K562 (cell line): ENCODE results near the gene RGS6. TPM values are rescaled to one million over a fixed set of nuclear protein-coding genes. Genes with fewer than 3 reads are reported as not detected.

ENCODE experiments used
- ATAC-seq: fragments of 200-7000 bp; cut with Tn5 transposase; 3 replicates; pipeline ENCODE4 v1.9.1; 2020; ENCODE audit warnings: moderate library complexity
- BruUV-seq: library from RNA; stranded (reverse); fragments of 400-500 nt; replicated peaks from 2 replicates; lab custom pipeline; 2021; lab: Mats Ljungman, UMichigan
- CTCF ChIA-PET: fragments of 300-600 bp; formaldehyde crosslinking; extraction: SDS; loops from one replicate; lab custom pipeline; 2021; ENCODE audit warnings: low intra/inter-chr PET ratio; lab: Yijun Ruan, JAX
- POLR2A ChIA-PET: fragments of 300-600, 350-650 bp; sonication (Branson Sonifier 250); formaldehyde crosslinking; extraction: SDS; loops from one replicate; lab custom pipeline; 2021; ENCODE audit warnings: antibody characterized with exemption, inconsistent platforms; lab: Yijun Ruan, JAX
- DNase-seq, 4 experiments: peaks; one replicate each; pipeline versions ENCODE4 v3.0.0 to v3.0.0-alpha.2; 2011 to 2018; ENCODE audit warnings: low spot score in 3 of 4, mixed read lengths in 3 of 4; ENCODE audit errors: extremely low read depth in 1 of 4
- FAIRE-seq: peaks from 2 replicates; lab custom pipeline; 2011; peaks lifted over from hg19 to GRCh38; lab: Jason Lieb, UNC
- H2AFZ ChIP-seq: 2 replicates; pipeline ENCODE4 v1.6.0; 2011; ENCODE audit warnings: low read depth, low read length, control low read depth, inconsistent platforms
- H3K27ac ChIP-seq: fragments of 200-600 bp; 3 replicates; pipeline ENCODE4 v1.8.0; 2011; ENCODE audit warnings: low read depth, mild to moderate bottlenecking, control low read depth, inconsistent platforms, low read length, moderate library complexity, mixed read lengths; ENCODE audit errors: extremely low read depth
- H3K27me3 ChIP-seq, 2 experiments: fragments of 300-600 bp in 1 of 2; 2 replicates in 1 of 2; 3 replicates in 1 of 2; pipeline versions ENCODE4 v1.6.0 to v1.8.0; 2011; ENCODE audit warnings: inconsistent platforms in 2 of 2, low read length in 2 of 2, mild to moderate bottlenecking in 1 of 2, mixed read lengths in 1 of 2, moderate library complexity in 1 of 2; ENCODE audit not compliant: control insufficient read depth in 2 of 2, insufficient read depth in 2 of 2
- H3K36me3 ChIP-seq: fragments of 300-600 bp; 3 replicates; pipeline ENCODE4 v1.8.0; 2011; ENCODE audit warnings: mild to moderate bottlenecking, low read length, inconsistent platforms; ENCODE audit not compliant: control insufficient read depth, insufficient read depth
- H3K4me1 ChIP-seq, 2 experiments: fragments of 200-600 bp in 1 of 2; replicated peaks in 1 of 2; 2 replicates in 1 of 2; 3 replicates in 1 of 2; pipeline versions ENCODE4 v1.5.1 to v1.8.0; 2011; ENCODE audit warnings: inconsistent platforms in 2 of 2, low read length in 2 of 2, mild to moderate bottlenecking in 1 of 2, mixed read lengths in 1 of 2, moderate library complexity in 1 of 2; ENCODE audit not compliant: control insufficient read depth in 2 of 2, insufficient read depth in 2 of 2
- H3K4me2 ChIP-seq: 2 replicates; pipeline ENCODE4 v1.6.1; 2011; ENCODE audit warnings: low read length, control low read depth, inconsistent platforms, mixed read lengths; ENCODE audit not compliant: insufficient read depth
- H3K4me3 ChIP-seq: fragments of 200-600 bp; sonication (generic), shearing (Covaris generic); 2 replicates; pipeline ENCODE4 v1.5.1; 2016; ENCODE audit warnings: control low read depth, inconsistent platforms
- H3K79me2 ChIP-seq: fragments of 200-600 bp; 3 replicates; pipeline ENCODE4 v1.8.0; 2011; ENCODE audit warnings: low read length, inconsistent platforms; ENCODE audit not compliant: control insufficient read depth, insufficient read depth
- H3K9ac ChIP-seq, 2 experiments: 2 replicates each; pipeline versions ENCODE4 v1.6.0 to v1.6.1; 2011; ENCODE audit warnings: low read depth in 2 of 2, low read length in 2 of 2, control low read depth in 1 of 2, inconsistent platforms in 1 of 2, mild to moderate bottlenecking in 1 of 2, mixed read lengths in 1 of 2; ENCODE audit not compliant: insufficient read depth in 1 of 2
- H3K9me1 ChIP-seq: one replicate; pipeline ENCODE4 v1.6.0; 2011; ENCODE audit warnings: inconsistent platforms, mild to moderate bottlenecking, low read length, moderate library complexity; ENCODE audit not compliant: control insufficient read depth, insufficient read depth
- H3K9me3 ChIP-seq: replicated peaks from 2 replicates; pipeline ENCODE4 v1.5.1; 2011; ENCODE audit warnings: low read depth, low read length, inconsistent platforms; ENCODE audit not compliant: control insufficient read depth, insufficient read depth
- H4K20me1 ChIP-seq: replicated peaks from 2 replicates; pipeline ENCODE4 v1.6.1; 2011; ENCODE audit warnings: low read length, inconsistent platforms, mixed read lengths; ENCODE audit not compliant: control insufficient read depth, insufficient read depth
- FOXJ3 ChIP-seq: sonication (generic); formaldehyde crosslinking; IDR thresholded peaks from 2 replicates; pipeline ENCODE4 v1.4.0; 2020; ENCODE audit warnings: mild to moderate bottlenecking, missing genetic modification reagents
- HINFP ChIP-seq: fragments of 450-650 bp; conservative IDR thresholded peaks from 2 replicates; pipeline ENCODE4 v1.6.1; 2016; ENCODE audit warnings: missing genetic modification characterization, low read depth, mild to moderate bottlenecking, control low read depth, missing compliant biosample characterization
- IRF2 ChIP-seq: sonication (generic); formaldehyde crosslinking; IDR thresholded peaks from 2 replicates; pipeline ENCODE4 v1.8.1; 2022; ENCODE audit warnings: mild to moderate bottlenecking, missing genetic modification reagents
- MAX ChIP-seq: sonication (generic); formaldehyde crosslinking; IDR thresholded peaks from 2 replicates; pipeline ENCODE4 v1.9.0; 2022; ENCODE audit warnings: mild to moderate bottlenecking, missing genetic modification reagents
- ZNF263 ChIP-seq: sonication (generic); formaldehyde crosslinking; IDR thresholded peaks from 2 replicates; pipeline ENCODE4 v1.8.0; 2022; ENCODE audit warnings: mild to moderate bottlenecking, missing genetic modification reagents, borderline replicate concordance
- ZNF384 ChIP-seq: IDR thresholded peaks from 2 replicates; pipeline ENCODE4 v1.6.1; 2012; ENCODE audit warnings: low read depth, low read length, improper control_type of control experiment
- WGBS: fragments of 100-300 bp; shearing (Covaris generic); methylation state at CpG from one replicate; pipeline ENCODE4 v1.1.6; 2016; ENCODE audit warnings: low coverage, mixed read lengths; ENCODE audit not compliant: insufficient coverage; ENCODE audit errors: missing lambda C conversion rate; 5-methylcytosine and 5-hydroxymethylcytosine counted together
- in situ Hi-C: fragments of 300-500 bp; cut with MboI; formaldehyde crosslinking; loops from 4 replicates; pipeline ENCODE4 v1.15.0; 2018; ENCODE audit warnings: inconsistent platforms, mixed read lengths
- intact Hi-C: fragments of 100-400 bp; cut with micrococcal nuclease; formaldehyde crosslinking; loops from 2 replicates; pipeline ENCODE4 v1.14.2; 2022
- polyA plus RNA-seq, 8 experiments: library from polyadenylated mRNA; depleted of rRNA in 4 of 8; stranded (reverse) in 5 of 8; unstranded in 3 of 8; fragments of >200 nt; fragmentation: Nextera tagmentation in 2 of 8; fragmentation: Illumina TruSeq in 1 of 8; extraction: Ambion mirVana in 2 of 8; extraction: Trizol in 1 of 8; gene quantifications; 2 replicates each; pipeline versions ENCODE4 v1.2.1 to v1.2.3, GENCODE V29; 2011 to 2014; ENCODE audit warnings: inconsistent platforms in 1 of 8, missing spikeins in 1 of 8
- total RNA-seq, 7 experiments: library from RNA; depleted of rRNA in 6 of 7; stranded (reverse); fragments of >200 nt in 6 of 7; fragmentation: Illumina TruSeq in 2 of 7; extraction: Trizol in 2 of 7; gene quantifications; 2 replicates each; pipeline versions ENCODE4 v1.2.1 to v1.2.3, GENCODE V29; 2011 to 2021; ENCODE audit warnings: low replicate concordance in 1 of 7

RGS6 gene
- total and polyA plus RNA-seq, 9 of the 15 experiments (the other 6 are each of a cell fraction or from before 2014, with no cell fraction given) = not detected

GRCh38 chr14:72594099-72594901, 662.1 kb downstream of the RGS6 start:
- Histone ChIP-seq H3K27ac (no peak overlapping the region), H3K9me3 (no peaks in the 10 kb centered on the region), H4K20me1 (no peaks in the 10 kb centered on the region; the same call in 1 of the 2 replicates), H3K4me3 (no peak overlapping the region), H3K9ac (no peak overlapping the region), H3K4me2 (no peak overlapping the region), H2AFZ (no peak overlapping the region), H3K79me2 (no peaks in the 10 kb centered on the region), H3K27me3 (peaks cover 0 to 9% of the 10 kb centered on the region in 2 experiments; a peak in 2 of 5 replicates), H3K36me3 (no peaks in the 10 kb centered on the region), H3K4me1 (no peaks in the 10 kb centered on the region; a peak in 2 of 5 replicates), H3K9me1 (no peaks in the 10 kb centered on the region)
- 4% methylated on average over 12 of the region's 14 CpGs for WGBS
- in situ Hi-C loops (no loop called here), intact Hi-C loops (no loop called here)
- FAIRE-seq = no peak
- no peak for TF ChIP-seq ZNF384
- no peak for TF ChIP-seq MAX (CRISPR knock-in tag)
- no peak for TF ChIP-seq ZNF263
- TF ChIP-seq FOXJ3 (CRISPR knock-in tag) = no peak
- no peak for TF ChIP-seq IRF2 (CRISPR knock-in tag)
- TF ChIP-seq HINFP = no peak
- POLR2A ChIA-PET = interaction anchor here (0.6 kb wide), 1 partner anchor 1050 kb away, joined by 3 read pairs; no protein-coding TSS in a partner anchor
- no peak for DNase-seq
- no TSS peak for BruUV-seq
- CTCF ChIA-PET = no interaction called here
- no peak for ATAC-seq
